Stomach smooth muscle (tissue), 2 donors: Measurements from ENCODE around the gene MAP2K2.
A peak's percentile ranks its signal among the peaks of the same experiment; 100 is the strongest.

Experiments used
- H3K27ac ChIP-seq: one replicate; pipeline ENCODE4 v1.7.0; 2013; ENCODE audit warnings: mild to moderate bottlenecking, low read length, inconsistent platforms
- H3K27me3 ChIP-seq, 2 donors: one replicate each; pipeline ENCODE4 v1.7.0; 2013; ENCODE audit warnings: low read length in 2 of 2; ENCODE audit not compliant: insufficient read depth in 2 of 2, control insufficient read depth in 1 of 2
- H3K36me3 ChIP-seq, 2 donors: one replicate each; pipeline ENCODE4 v1.7.0; 2013; ENCODE audit warnings: low read length in 2 of 2; ENCODE audit not compliant: control insufficient read depth in 2 of 2, insufficient read depth in 2 of 2
- H3K4me1 ChIP-seq: one replicate; pipeline ENCODE4 v1.7.0; 2013; ENCODE audit warnings: low read length; ENCODE audit not compliant: control insufficient read depth, insufficient read depth
- H3K4me3 ChIP-seq, 2 donors: one replicate each; pipeline ENCODE4 v1.7.0; 2013; ENCODE audit warnings: low read length in 2 of 2
- H3K9ac ChIP-seq, 2 donors: one replicate each; pipeline ENCODE4 v1.7.0; 2013; ENCODE audit warnings: low read length in 2 of 2, mild to moderate bottlenecking in 1 of 2
- H3K9me3 ChIP-seq, 2 donors: one replicate each; pipeline ENCODE4 v1.7.0; 2013; ENCODE audit warnings: low read length in 2 of 2; ENCODE audit not compliant: control insufficient read depth in 2 of 2
- donor health status: healthy.
- donor health status: Pancreatic carcinoma.

MAP2K2 gene

GRCh38 chr19:4042064-4042730 is 81.7 kb downstream of the MAP2K2 start:
- Histone ChIP-seq H3K4me1 (peaks cover 3% of the 10 kb centered on the region), H3K9me3 (no peaks in the 10 kb centered on the region), H3K27me3 (no peaks in the 10 kb centered on the region), H3K27ac (peak overlapping the region; percentile 11), H3K9ac (no peak overlapping the region), H3K4me3 (no peak overlapping the region), H3K36me3 (peaks cover 1 to 8% of the 10 kb centered on the region in 2 donors)
